HFFc6 (cell line): ENCODE results near the gene PLEKHA3. TPM values are rescaled to one million over a fixed set of nuclear protein-coding genes. Genes with fewer than 3 reads are reported as not detected.

Experiments used
- DNase-seq: peaks from one replicate; pipeline ENCODE4 v3.0.0-alpha.2; 2018
- H3K27ac Mint-ChIP-seq: 2 replicates; pipeline ENCODE4 v1.8.0; 2020; ENCODE audit warnings: mild to moderate bottlenecking, mixed read lengths
- H3K27me3 Mint-ChIP-seq: 2 replicates; pipeline ENCODE4 v1.8.0; 2021; ENCODE audit warnings: mild to moderate bottlenecking, moderate library complexity, mixed read lengths; ENCODE audit not compliant: insufficient read depth
- H3K36me3 Mint-ChIP-seq: 2 replicates; pipeline ENCODE4 v1.8.0; 2021; ENCODE audit warnings: low read depth, mixed read lengths
- H3K4me1 Mint-ChIP-seq: 2 replicates; pipeline ENCODE4 v1.8.0; 2020; ENCODE audit warnings: low read depth, mixed read lengths
- H3K4me3 Mint-ChIP-seq: 2 replicates; pipeline ENCODE4 v1.8.0; 2020; ENCODE audit warnings: mild to moderate bottlenecking, moderate library complexity, mixed read lengths
- H3K9me3 Mint-ChIP-seq: 2 replicates; pipeline ENCODE4 v1.8.0; 2020; ENCODE audit warnings: mild to moderate bottlenecking, mixed read lengths
- total RNA-seq, 6 experiments: library from RNA; stranded (reverse); fragmentation: NEBNext Ultra II Directional; extraction: Animal tissue kit (Norgen Biotek cat#: 25700); gene quantifications; 2 replicates in 1 of 6; 3 replicates in 5 of 6; pipeline ENCODE4 v1.2.3, GENCODE V29; 2021
- TF ChIP-seq, protein P1 (sequence below): fragments of 200-600 bp; sonication (generic); IDR thresholded peaks from 2 replicates; pipeline ENCODE4 v1.5.0; 2021; ENCODE audit warnings: antibody characterized with exemption, mild to moderate bottlenecking

PLEKHA3 gene
- total RNA-seq, 6 experiments from 2014 or later = 31.4 to 36.6 (median 33.3) TPM

DNA sequence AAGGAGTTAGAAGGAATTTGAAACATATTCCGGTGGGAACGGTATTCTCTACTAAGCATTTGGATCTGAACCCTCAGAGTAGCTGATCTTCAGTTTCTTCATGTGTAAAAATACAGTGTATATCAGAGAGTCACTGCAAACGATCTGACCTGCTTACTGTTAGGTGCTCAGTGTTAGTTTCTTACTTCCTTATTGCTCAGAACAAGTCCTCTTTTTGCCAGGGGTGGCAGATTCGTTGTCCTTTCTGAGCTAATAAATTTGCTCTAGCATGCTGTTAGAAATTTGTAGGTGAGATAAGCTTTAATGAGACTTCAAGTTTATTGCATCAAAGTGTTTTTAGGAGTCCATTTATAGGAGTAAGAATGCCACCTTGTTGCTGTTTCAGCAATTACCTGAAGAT is 15.8 kb downstream of the PLEKHA3 start:
- no peak overlapping the region for H3K4me3 Mint-ChIP-seq
- H3K36me3 Mint-ChIP-seq = peaks cover 46% of the 10 kb centered on the region
- H3K27me3 Mint-ChIP-seq = no peaks in the 10 kb centered on the region
- H3K9me3 Mint-ChIP-seq = no peaks in the 10 kb centered on the region
- no peak for DNase-seq
- H3K4me1 Mint-ChIP-seq = peaks cover 10% of the 10 kb centered on the region
- H3K27ac Mint-ChIP-seq = no peak overlapping the region
- TF ChIP-seq, protein P1, sequence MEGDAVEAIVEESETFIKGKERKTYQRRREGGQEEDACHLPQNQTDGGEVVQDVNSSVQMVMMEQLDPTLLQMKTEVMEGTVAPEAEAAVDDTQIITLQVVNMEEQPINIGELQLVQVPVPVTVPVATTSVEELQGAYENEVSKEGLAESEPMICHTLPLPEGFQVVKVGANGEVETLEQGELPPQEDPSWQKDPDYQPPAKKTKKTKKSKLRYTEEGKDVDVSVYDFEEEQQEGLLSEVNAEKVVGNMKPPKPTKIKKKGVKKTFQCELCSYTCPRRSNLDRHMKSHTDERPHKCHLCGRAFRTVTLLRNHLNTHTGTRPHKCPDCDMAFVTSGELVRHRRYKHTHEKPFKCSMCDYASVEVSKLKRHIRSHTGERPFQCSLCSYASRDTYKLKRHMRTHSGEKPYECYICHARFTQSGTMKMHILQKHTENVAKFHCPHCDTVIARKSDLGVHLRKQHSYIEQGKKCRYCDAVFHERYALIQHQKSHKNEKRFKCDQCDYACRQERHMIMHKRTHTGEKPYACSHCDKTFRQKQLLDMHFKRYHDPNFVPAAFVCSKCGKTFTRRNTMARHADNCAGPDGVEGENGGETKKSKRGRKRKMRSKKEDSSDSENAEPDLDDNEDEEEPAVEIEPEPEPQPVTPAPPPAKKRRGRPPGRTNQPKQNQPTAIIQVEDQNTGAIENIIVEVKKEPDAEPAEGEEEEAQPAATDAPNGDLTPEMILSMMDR = no peak

GRCh38 chr2:178498137-178498536 is 17.9 kb downstream of the PLEKHA3 start:
- Mint-ChIP-seq H3K36me3 (peaks cover 38% of the 10 kb centered on the region), H3K27me3 (peaks cover 2% of the 10 kb centered on the region; the same call in 1 of the 2 replicates), H3K4me1 (peaks cover 5% of the 10 kb centered on the region; the same call in 1 of the 2 replicates), H3K9me3 (no peaks in the 10 kb centered on the region), H3K27ac (no peak overlapping the region), H3K4me3 (no peak overlapping the region)
- no peak for DNase-seq
- TF ChIP-seq, protein P1 = no peak

DNA sequence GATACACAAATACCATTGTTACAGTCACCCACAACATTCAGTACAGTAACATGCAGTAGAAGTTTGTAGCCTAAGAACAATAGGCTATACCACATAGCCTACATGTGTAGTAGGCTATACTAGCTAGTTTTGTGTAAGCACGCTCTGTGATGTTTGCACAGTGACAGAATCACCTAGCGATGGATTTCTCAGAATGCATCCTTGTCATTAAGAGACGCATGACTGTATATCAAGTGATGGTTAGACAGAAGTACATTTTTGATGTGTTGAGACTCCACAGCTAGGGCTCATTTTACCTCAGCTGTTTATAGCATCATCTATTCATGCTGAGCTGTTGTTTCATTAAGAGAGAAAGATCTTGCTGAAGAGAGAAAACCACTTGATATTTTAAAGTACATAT is 19.4 kb downstream of the PLEKHA3 start:
- Mint-ChIP-seq H3K4me1 (peaks cover 5% of the 10 kb centered on the region; the same call in 1 of the 2 replicates), H3K9me3 (no peaks in the 10 kb centered on the region), H3K27ac (no peak overlapping the region), H3K36me3 (peaks cover 29% of the 10 kb centered on the region), H3K27me3 (peaks cover 2% of the 10 kb centered on the region; the same call in 1 of the 2 replicates), H3K4me3 (no peak overlapping the region)
- DNase-seq = no peak
- TF ChIP-seq, protein P1 = no peak

DNA sequence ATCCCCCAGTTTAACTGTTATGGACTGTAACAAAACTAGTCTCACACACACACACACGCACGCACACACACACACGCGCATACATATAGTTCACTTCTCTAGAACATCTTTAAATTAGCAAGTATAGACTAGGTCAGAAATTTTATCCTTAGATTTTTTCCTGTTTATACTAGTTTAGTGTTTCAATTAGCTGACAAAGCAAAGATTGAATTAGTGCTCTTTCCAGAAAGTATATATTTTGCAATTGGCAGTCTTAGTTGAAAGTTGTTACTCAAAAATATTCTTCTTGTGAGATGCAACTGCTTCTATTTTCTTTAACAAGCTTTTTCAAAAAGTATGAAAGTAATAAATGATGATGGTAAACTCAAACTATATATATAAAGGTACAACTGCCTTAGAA is 22.5 kb downstream of the PLEKHA3 start:
- no peaks in the 10 kb centered on the region for H3K9me3 Mint-ChIP-seq

DNA sequence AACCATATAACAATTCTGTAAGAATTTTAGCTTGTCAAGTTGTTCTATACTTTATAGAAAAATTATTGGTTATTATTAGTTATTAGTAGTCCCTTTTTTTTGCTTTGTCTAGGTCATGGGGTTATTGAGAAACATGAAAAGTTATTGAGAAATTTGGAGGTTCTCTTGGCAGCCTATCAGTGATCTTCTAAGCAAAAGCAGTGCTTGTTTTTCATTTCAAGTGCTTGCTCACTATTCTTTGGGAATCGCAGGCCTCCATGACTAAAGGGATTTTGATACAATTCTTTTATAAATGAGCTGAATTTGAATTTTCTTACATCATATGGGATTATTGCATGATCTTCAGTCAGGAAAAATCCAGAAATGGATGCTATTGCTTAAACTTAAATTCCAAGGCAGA is 25.8 kb downstream of the PLEKHA3 start:
- no peak overlapping the region for H3K27ac Mint-ChIP-seq

More for the DNA sequence above, 22.5 kb downstream of the PLEKHA3 start:
- peaks cover 5% of the 10 kb centered on the region; the same call in 1 of the 2 replicates for H3K4me1 Mint-ChIP-seq
- H3K27ac Mint-ChIP-seq = no peak overlapping the region
- H3K27me3 Mint-ChIP-seq = peaks cover 2% of the 10 kb centered on the region; the same call in 1 of the 2 replicates
- H3K4me3 Mint-ChIP-seq = no peak overlapping the region
- TF ChIP-seq, protein P1 = no peak
- H3K36me3 Mint-ChIP-seq = peaks cover 12% of the 10 kb centered on the region
- no peak for DNase-seq

More for the DNA sequence above, 25.8 kb downstream of the PLEKHA3 start:
- Mint-ChIP-seq H3K4me1 (no peaks in the 10 kb centered on the region), H3K4me3 (no peak overlapping the region), H3K27me3 (peaks cover 2% of the 10 kb centered on the region; the same call in 1 of the 2 replicates), H3K36me3 (no peaks in the 10 kb centered on the region), H3K9me3 (no peaks in the 10 kb centered on the region)
- TF ChIP-seq, protein P1 = no peak
- DNase-seq = no peak
